ENCODE results near the gene RNF112.
"Not testable (repeated sequence)": the region's sequence is repeated elsewhere in the genome, so short reads cannot be mapped to it uniquely, and the experiment has no call there.

The RNF112 gene

GRCh38 chr17:19445105-19445504, 34.1 kb downstream of the RNF112 start:
- no peak for TF ChIP-seq CTCF (IDR thresholded peaks at IDR 0.05; ENCODE audit: low read depth, low read length)
- in situ Hi-C loops (cut with HindIII; ENCODE audit: low sequenced_read_pairs): no loop called here
- DNase-seq (ENCODE audit: low read depth, low spot score): no peak
- no peak overlapping the region for H3K4me3 ChIP-seq (ENCODE audit: low read depth, low read length)

- DNase-seq (ENCODE audit: low read depth, low spot score); H3K4me3 ChIP-seq (ENCODE audit: low read depth, low read length); in situ Hi-C loops (cut with HindIII; ENCODE audit: low sequenced_read_pairs): not testable (repeated sequence)
Measured at GRCh38 chr17:19446577-19446976, 35.5 kb downstream of the RNF112 start.

- no peak overlapping the region for H3K4me3 ChIP-seq (ENCODE audit: low read depth, low read length)
- peak; percentile 77 for DNase-seq (ENCODE audit: low read depth, low spot score)
Measured at GRCh38 chr17:19447085-19447583, 36.1 kb downstream of the RNF112 start.

GRCh38 chr17:19448341-19449268, 37.6 kb downstream of the RNF112 start:
- DNase-seq (ENCODE audit: low read depth, low spot score): peak; percentile 94
- in situ Hi-C loops (cut with HindIII; ENCODE audit: low sequenced_read_pairs): no loop called here
- no peak overlapping the region for H3K4me3 ChIP-seq (ENCODE audit: low read depth, low read length)
- TF ChIP-seq CTCF (IDR thresholded peaks at IDR 0.05; ENCODE audit: low read depth, low read length): no peak

More at GRCh38 chr17:19447085-19447583, 36.1 kb downstream of the RNF112 start:
- peak; percentile 91 for TF ChIP-seq CTCF (IDR thresholded peaks at IDR 0.05; ENCODE audit: low read depth, low read length)
- in situ Hi-C loops (cut with HindIII; ENCODE audit: low sequenced_read_pairs): no loop called here

- DNase-seq (ENCODE audit: low read depth, low spot score): no peak
- TF ChIP-seq CTCF (IDR thresholded peaks at IDR 0.05; ENCODE audit: low read depth, low read length): no peak
- in situ Hi-C loops (cut with HindIII; ENCODE audit: low sequenced_read_pairs): no loop called here
- H3K4me3 ChIP-seq (ENCODE audit: low read depth, low read length): no peak overlapping the region
Measured at GRCh38 chr17:19449656-19450055, 38.6 kb downstream of the RNF112 start.

- in situ Hi-C loops (cut with HindIII; ENCODE audit: low sequenced_read_pairs): no loop called here
- TF ChIP-seq CTCF (IDR thresholded peaks at IDR 0.05; ENCODE audit: low read depth, low read length): no peak
- H3K4me3 ChIP-seq (ENCODE audit: low read depth, low read length): no peak overlapping the region
- no peak for DNase-seq (ENCODE audit: low read depth, low spot score)
Measured at GRCh38 chr17:19453296-19453695, 42.3 kb downstream of the RNF112 start.

- no peak for DNase-seq (ENCODE audit: low read depth, low spot score)
- no peak for TF ChIP-seq CTCF (IDR thresholded peaks at IDR 0.05; ENCODE audit: low read depth, low read length)
- in situ Hi-C loops (cut with HindIII; ENCODE audit: low sequenced_read_pairs): no loop called here
- no peak overlapping the region for H3K4me3 ChIP-seq (ENCODE audit: low read depth, low read length)
Measured at GRCh38 chr17:19454074-19454473, 43.0 kb downstream of the RNF112 start.

Measured in astrocyte of the spinal cord (primary cell).